ENCODE results near the gene OR52N2.

DNA sequence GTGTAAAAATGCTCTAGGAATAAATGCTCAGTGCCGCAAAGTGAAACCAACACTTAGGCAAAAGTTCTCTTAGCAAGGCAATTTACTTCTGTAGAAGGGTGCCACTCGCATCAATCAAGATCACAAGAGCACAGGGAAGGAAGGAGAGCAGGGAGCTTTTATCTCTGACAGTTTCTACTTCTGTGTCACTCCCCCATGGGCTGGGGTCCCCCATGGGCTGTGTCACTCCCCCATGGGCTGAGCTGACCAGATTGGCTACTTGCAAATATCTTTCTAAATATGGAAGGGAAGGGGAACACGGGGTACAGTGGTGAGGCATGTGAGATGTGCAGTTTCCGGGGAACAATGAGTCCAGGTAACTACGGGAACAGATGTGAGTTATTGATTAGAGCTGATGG is 397 bp downstream of the OR52N2 start:
- no peak for TF ChIP-seq POLR2A (IDR thresholded peaks at IDR 0.05)
- TF ChIP-seq, protein P1, sequence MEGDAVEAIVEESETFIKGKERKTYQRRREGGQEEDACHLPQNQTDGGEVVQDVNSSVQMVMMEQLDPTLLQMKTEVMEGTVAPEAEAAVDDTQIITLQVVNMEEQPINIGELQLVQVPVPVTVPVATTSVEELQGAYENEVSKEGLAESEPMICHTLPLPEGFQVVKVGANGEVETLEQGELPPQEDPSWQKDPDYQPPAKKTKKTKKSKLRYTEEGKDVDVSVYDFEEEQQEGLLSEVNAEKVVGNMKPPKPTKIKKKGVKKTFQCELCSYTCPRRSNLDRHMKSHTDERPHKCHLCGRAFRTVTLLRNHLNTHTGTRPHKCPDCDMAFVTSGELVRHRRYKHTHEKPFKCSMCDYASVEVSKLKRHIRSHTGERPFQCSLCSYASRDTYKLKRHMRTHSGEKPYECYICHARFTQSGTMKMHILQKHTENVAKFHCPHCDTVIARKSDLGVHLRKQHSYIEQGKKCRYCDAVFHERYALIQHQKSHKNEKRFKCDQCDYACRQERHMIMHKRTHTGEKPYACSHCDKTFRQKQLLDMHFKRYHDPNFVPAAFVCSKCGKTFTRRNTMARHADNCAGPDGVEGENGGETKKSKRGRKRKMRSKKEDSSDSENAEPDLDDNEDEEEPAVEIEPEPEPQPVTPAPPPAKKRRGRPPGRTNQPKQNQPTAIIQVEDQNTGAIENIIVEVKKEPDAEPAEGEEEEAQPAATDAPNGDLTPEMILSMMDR (IDR thresholded peaks at IDR 0.05), result no peak
- TF ChIP-seq POLR2AphosphoS5 (IDR thresholded peaks at IDR 0.05), result no peak
